Measurements from ENCODE around the gene GAS5. TPM values are rescaled to one million over a fixed set of nuclear protein-coding genes. Genes with fewer than 3 reads are reported as not detected.

The GAS5 gene
- total and polyA plus RNA-seq, 2 of the 8 experiments (the other 6 are each of a cell fraction or from before 2014, with no cell fraction given), result 799 to 1,238 TPM

DNA sequence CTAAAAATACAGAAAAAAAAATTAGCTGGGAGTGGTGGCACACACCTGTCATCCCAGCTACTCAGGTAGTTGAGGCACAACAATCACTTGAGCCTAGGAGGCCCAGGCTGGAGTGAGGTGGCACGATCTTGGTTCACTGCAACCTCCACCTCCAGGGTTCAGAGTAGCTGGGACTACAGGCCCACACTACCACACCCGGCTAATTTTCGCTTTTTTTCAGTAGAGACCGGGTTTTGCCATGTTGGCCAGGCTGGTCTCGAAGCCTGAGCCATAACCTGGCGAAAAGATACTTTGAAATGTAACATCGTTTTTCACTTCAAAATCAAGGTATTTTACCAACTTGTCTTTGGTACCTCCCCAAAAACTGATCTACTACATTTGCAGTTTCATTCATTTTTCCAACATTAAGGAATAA lies 6.1 kb downstream of the GAS5 start:
- H2BK12ac ChIP-seq (ENCODE audit: low read depth, low read length), result no peak overlapping the region
- H3K14ac ChIP-seq (ENCODE audit: insufficient read length), result no peak overlapping the region
- H3K23ac ChIP-seq (ENCODE audit: insufficient read length), result no peak overlapping the region
- no peak for FAIRE-seq
- POLR2A ChIA-PET (ENCODE audit: partially characterized antibody), result interaction anchor here (0.6 to 13.3 kb wide), 21 partner anchors 9 to 431 kb away, joined by 3 to 475 read pairs (median 4); partner anchors contain the start of genes CENPL, DARS2 and KLHL20
- H2AK5ac ChIP-seq (ENCODE audit: low read depth, low read length), result no peak overlapping the region
- no peak overlapping the region for H3K27ac ChIP-seq (ENCODE audit: low read depth, low read length)
- H3K4ac ChIP-seq (replicated peaks; ENCODE audit: insufficient read length, low read depth, low read length), result no peak overlapping the region
- WGBS, 2 experiments (ENCODE audit: extremely low coverage in 1 of 2, insufficient coverage in 1 of 2, insufficient read length in 1 of 2, insufficient replicate concordance in 2 of 2, low coverage in 1 of 2, low lambda C conversion rate in 2 of 2, missing lambda C conversion rate in 1 of 2), result 80% methylated on average over 7 of the region's 7 CpGs; no CpG with 5 or more reads in 1 of the 2 experiments
- no peak overlapping the region for H4K91ac ChIP-seq (replicated peaks; ENCODE audit: insufficient read length, low read length)
- H4K8ac ChIP-seq (ENCODE audit: extremely low read depth, insufficient read depth, low read length), result no peak overlapping the region
- H3K36me3 ChIP-seq (ENCODE audit: control insufficient read depth in 2 of 4, insufficient read depth in 4 of 4, low read length in 3 of 4), result peaks cover 32 to 62% (median 53%) of the 10 kb centered on the region in 4 experiments
- H3K4me1 ChIP-seq (replicated peaks in 1 of 4; ENCODE audit: control insufficient read depth in 3 of 4, insufficient read depth in 4 of 4, low read length in 3 of 4), result peaks cover 2 to 10% (median 4%) of the 10 kb centered on the region in 4 experiments; a peak in 4 of 7 replicates
- H3K23me2 ChIP-seq (ENCODE audit: low read depth, low read length), result peaks cover 3% of the 10 kb centered on the region
- peak in 1 of 2 experiments; percentile 54 for DNase-seq (ENCODE audit: low read depth in 1 of 2, low spot score in 2 of 2)
- no peak overlapping the region for H2BK120ac ChIP-seq (replicated peaks; ENCODE audit: low read depth, low read length)
- H3K4me2 ChIP-seq (ENCODE audit: insufficient read depth in 1 of 2, low read depth in 2 of 2, low read length in 2 of 2), result no peak overlapping the region
- H3K79me1 ChIP-seq (ENCODE audit: low read depth, low read length), result no peaks in the 10 kb centered on the region
- H3K9me3 ChIP-seq (ENCODE audit: insufficient read depth in 2 of 2, low read depth in 1 of 2, low read length in 1 of 2), result no peaks in the 10 kb centered on the region
- no peak overlapping the region for H3K4me3 ChIP-seq (ENCODE audit: extremely low read depth in 1 of 4, insufficient read depth in 2 of 4, low read depth in 3 of 4, low read length in 4 of 4)
- H2BK20ac ChIP-seq (ENCODE audit: low read length), result no peak overlapping the region
- H4K5ac ChIP-seq (ENCODE audit: insufficient read length, low read depth, low read length), result no peak overlapping the region
- no peak overlapping the region for H2AFZ ChIP-seq (ENCODE audit: low read length)
- peaks cover 7 to 11% of the 10 kb centered on the region in 2 experiments for H4K20me1 ChIP-seq (replicated peaks in 1 of 2; ENCODE audit: control insufficient read depth in 1 of 2, insufficient read depth in 2 of 2, low read length in 2 of 2)
- no peak overlapping the region for H3K56ac ChIP-seq (replicated peaks; ENCODE audit: insufficient read length, low read depth, low read length)
- H2BK15ac ChIP-seq (ENCODE audit: low read length), result no peak overlapping the region
- no peak overlapping the region for H3K18ac ChIP-seq (ENCODE audit: extremely low read depth, low read length)
- no peak overlapping the region for H3K9ac ChIP-seq (replicated peaks in 1 of 4; ENCODE audit: extremely low read depth in 1 of 4, low read depth in 3 of 4, low read length in 3 of 4)
- peaks cover 0 to 21% of the 10 kb centered on the region in 2 experiments; a peak in 3 of 4 replicates for H3K79me2 ChIP-seq (ENCODE audit: control insufficient read depth in 1 of 2, insufficient read depth in 2 of 2, low read length in 2 of 2)
- CTCF ChIA-PET (ENCODE audit: partially characterized antibody), result interaction anchor here (1.4 kb wide), 1 partner anchor 10 kb away, joined by 3 read pairs; no protein-coding TSS in a partner anchor
- no peaks in the 10 kb centered on the region for H3K27me3 ChIP-seq (replicated peaks in 1 of 4; ENCODE audit: control insufficient read depth in 3 of 4, extremely low read depth in 1 of 4, insufficient read depth in 3 of 4, low read length in 3 of 4)
- H2BK5ac ChIP-seq (ENCODE audit: low read depth, low read length), result no peak overlapping the region
- TF ChIP-seq RAD21 (IDR thresholded peaks at IDR 0.05 in 1 of 2, conservative IDR thresholded peaks at IDR 0.05 in 1 of 2; ENCODE audit: low read depth in 2 of 2, low read length in 2 of 2) (0 out of 4 replicates have a peak, but pooled peaks of 1 of the 2 experiments have one; percentile 1), EGR1 (IDR thresholded peaks at IDR 0.05; ENCODE audit: borderline replicate concordance, low read depth, low read length) (0 out of 2 replicates have a peak, but pooled peaks have one; percentile 6), SIN3A (conservative IDR thresholded peaks at IDR 0.05 in 1 of 2, IDR thresholded peaks at IDR 0.05 in 1 of 2; ENCODE audit: low read depth in 1 of 2, low read length in 2 of 2) (0 out of 4 replicates have a peak, but pooled peaks of 1 of the 2 experiments have one; percentile 57), POLR2AphosphoS5 (IDR thresholded peaks at IDR 0.05; ENCODE audit: low read depth, low read length) (peak; percentile 95), SP4 (IDR thresholded peaks at IDR 0.05; ENCODE audit: low read length) (0 out of 2 replicates have a peak, but pooled peaks have one; percentile 37), POLR2A (IDR thresholded peaks at IDR 0.05; ENCODE audit: control extremely low read depth in 1 of 2, low read depth in 2 of 2, low read length in 2 of 2) (peak in 1 of 2 experiments; percentile 84; a peak in 2 of 3 replicates), RBBP5 (IDR thresholded peaks at IDR 0.05; ENCODE audit: borderline replicate concordance, low read depth, low read length) (no peak), CEBPB (IDR thresholded peaks at IDR 0.05; ENCODE audit: low read depth, low read length) (no peak), CHD2 (IDR thresholded peaks at IDR 0.05; ENCODE audit: low read length) (peak; percentile 7; the same call in 1 of the 2 replicates), SRF (IDR thresholded peaks at IDR 0.05; ENCODE audit: low read depth, low read length) (no peak), TAF7 (optimal IDR thresholded peaks at IDR 0.05; ENCODE audit: borderline replicate concordance, low read depth, low read length) (peak; percentile 76)
